Neural progenitor cell (in vitro differentiated cells): ENCODE data around the gene GALNT13.

Experiments
- EZH2 ChIP-seq: fragments of 200-600 bp; sonication (generic); IDR thresholded peaks from 2 replicates; pipeline ENCODE4 v1.6.1; 2017; ENCODE audit warnings: antibody characterized with exemption, mild to moderate bottlenecking, moderate library complexity
- EZH2phosphoT487 ChIP-seq: fragments of 200-600 bp; sonication (generic); IDR thresholded peaks from 2 replicates; pipeline ENCODE4 v1.6.1; 2017; ENCODE audit warnings: antibody characterized with exemption
- TF ChIP-seq, protein P1 (sequence below): fragments of 200-600 bp; sonication (generic); IDR thresholded peaks from 2 replicates; pipeline ENCODE4 v1.5.1; 2017; ENCODE audit warnings: antibody characterized with exemption, mild to moderate bottlenecking

GRCh38 chr2:154195644-154196195 is 324.0 kb downstream of the GALNT13 start:
- TF ChIP-seq, protein P1, sequence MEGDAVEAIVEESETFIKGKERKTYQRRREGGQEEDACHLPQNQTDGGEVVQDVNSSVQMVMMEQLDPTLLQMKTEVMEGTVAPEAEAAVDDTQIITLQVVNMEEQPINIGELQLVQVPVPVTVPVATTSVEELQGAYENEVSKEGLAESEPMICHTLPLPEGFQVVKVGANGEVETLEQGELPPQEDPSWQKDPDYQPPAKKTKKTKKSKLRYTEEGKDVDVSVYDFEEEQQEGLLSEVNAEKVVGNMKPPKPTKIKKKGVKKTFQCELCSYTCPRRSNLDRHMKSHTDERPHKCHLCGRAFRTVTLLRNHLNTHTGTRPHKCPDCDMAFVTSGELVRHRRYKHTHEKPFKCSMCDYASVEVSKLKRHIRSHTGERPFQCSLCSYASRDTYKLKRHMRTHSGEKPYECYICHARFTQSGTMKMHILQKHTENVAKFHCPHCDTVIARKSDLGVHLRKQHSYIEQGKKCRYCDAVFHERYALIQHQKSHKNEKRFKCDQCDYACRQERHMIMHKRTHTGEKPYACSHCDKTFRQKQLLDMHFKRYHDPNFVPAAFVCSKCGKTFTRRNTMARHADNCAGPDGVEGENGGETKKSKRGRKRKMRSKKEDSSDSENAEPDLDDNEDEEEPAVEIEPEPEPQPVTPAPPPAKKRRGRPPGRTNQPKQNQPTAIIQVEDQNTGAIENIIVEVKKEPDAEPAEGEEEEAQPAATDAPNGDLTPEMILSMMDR, result peak; percentile 19
- TF ChIP-seq EZH2, result no peak
- TF ChIP-seq EZH2phosphoT487, result no peak
